ENCODE data around the gene RBL1.

RBL1 gene

DNA sequence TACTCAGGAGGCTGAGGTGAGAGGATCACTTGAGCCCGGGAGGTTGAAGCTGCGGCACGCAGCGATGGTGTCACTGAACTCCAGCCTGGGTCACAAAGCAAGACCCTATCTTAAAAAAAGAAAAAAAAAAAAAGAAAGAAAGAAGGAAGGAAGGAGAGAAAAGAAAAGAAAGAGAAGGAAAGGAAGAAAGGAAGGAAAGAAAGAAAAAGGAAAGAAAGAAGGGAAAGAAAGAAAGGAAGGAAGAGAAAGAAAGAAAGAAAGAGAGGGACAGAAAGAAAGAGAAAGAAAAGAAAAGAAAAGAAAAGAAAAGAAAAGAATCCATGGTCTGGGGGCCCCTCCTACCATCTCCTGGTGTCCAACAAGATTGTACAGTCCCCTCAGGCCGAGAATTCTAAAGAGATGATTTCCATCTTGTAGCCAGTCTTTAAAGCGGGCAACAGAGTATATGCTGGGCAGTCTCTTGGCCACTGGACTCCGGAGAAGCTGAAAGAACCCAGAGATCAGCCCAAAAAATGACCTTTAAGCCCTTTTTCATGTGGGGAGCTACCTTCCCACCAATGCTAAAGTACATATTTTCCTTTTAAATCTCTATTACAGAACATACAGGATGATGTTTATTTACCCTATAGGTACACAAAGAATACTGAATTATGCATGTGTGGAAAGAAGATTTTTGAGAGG, 23.7 kb upstream of the RBL1 start:
- TF ChIP-seq TAF1 (IDR thresholded peaks at IDR 0.05; ENCODE audit: borderline replicate concordance, insufficient read depth, low read length) (no peak), SIN3A (IDR thresholded peaks at IDR 0.05; ENCODE audit: borderline replicate concordance, insufficient read depth, low read length) (no peak), FOXP2 (optimal IDR thresholded peaks at IDR 0.05; ENCODE audit: borderline replicate concordance, extremely low read depth, extremely low read length, insufficient read depth) (no peak), POLR2AphosphoS5 (IDR thresholded peaks at IDR 0.05; ENCODE audit: low read depth, low read length) (no peak)
- TF ChIP-seq, protein P1, sequence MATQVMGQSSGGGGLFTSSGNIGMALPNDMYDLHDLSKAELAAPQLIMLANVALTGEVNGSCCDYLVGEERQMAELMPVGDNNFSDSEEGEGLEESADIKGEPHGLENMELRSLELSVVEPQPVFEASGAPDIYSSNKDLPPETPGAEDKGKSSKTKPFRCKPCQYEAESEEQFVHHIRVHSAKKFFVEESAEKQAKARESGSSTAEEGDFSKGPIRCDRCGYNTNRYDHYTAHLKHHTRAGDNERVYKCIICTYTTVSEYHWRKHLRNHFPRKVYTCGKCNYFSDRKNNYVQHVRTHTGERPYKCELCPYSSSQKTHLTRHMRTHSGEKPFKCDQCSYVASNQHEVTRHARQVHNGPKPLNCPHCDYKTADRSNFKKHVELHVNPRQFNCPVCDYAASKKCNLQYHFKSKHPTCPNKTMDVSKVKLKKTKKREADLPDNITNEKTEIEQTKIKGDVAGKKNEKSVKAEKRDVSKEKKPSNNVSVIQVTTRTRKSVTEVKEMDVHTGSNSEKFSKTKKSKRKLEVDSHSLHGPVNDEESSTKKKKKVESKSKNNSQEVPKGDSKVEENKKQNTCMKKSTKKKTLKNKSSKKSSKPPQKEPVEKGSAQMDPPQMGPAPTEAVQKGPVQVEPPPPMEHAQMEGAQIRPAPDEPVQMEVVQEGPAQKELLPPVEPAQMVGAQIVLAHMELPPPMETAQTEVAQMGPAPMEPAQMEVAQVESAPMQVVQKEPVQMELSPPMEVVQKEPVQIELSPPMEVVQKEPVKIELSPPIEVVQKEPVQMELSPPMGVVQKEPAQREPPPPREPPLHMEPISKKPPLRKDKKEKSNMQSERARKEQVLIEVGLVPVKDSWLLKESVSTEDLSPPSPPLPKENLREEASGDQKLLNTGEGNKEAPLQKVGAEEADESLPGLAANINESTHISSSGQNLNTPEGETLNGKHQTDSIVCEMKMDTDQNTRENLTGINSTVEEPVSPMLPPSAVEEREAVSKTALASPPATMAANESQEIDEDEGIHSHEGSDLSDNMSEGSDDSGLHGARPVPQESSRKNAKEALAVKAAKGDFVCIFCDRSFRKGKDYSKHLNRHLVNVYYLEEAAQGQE (IDR thresholded peaks at IDR 0.05; ENCODE audit: insufficient read depth in 1 of 2, low read depth in 2 of 2, low read length in 2 of 2): no peak

DNA sequence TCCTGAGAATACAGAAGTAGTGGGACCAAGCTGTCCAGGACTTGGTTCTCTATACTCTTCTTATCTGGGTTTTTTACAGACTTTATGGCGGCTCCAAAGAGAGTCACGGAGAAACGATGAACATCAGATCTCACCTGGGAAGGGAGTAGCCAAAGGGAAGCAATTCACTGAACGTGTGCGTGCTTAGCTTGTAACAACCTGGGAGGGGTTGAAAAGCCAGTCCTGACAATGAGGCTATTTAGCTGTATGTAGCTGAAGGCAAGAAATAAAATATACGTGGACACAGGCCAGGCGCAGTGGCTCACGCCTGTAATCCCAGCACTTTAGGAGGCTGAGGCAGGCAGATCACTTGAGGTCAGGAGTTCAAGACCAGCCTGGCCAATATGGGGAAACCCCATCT, 18.2 kb upstream of the RBL1 start:
- TF ChIP-seq, protein P1 (IDR thresholded peaks at IDR 0.05; ENCODE audit: insufficient read depth in 1 of 2, low read depth in 2 of 2, low read length in 2 of 2): no peak
- TF ChIP-seq FOXP2 (optimal IDR thresholded peaks at IDR 0.05; ENCODE audit: borderline replicate concordance, extremely low read depth, extremely low read length, insufficient read depth) (no peak), SIN3A (IDR thresholded peaks at IDR 0.05; ENCODE audit: borderline replicate concordance, insufficient read depth, low read length) (no peak), POLR2AphosphoS5 (IDR thresholded peaks at IDR 0.05; ENCODE audit: low read depth, low read length) (no peak), TAF1 (IDR thresholded peaks at IDR 0.05; ENCODE audit: borderline replicate concordance, insufficient read depth, low read length) (no peak)

DNA sequence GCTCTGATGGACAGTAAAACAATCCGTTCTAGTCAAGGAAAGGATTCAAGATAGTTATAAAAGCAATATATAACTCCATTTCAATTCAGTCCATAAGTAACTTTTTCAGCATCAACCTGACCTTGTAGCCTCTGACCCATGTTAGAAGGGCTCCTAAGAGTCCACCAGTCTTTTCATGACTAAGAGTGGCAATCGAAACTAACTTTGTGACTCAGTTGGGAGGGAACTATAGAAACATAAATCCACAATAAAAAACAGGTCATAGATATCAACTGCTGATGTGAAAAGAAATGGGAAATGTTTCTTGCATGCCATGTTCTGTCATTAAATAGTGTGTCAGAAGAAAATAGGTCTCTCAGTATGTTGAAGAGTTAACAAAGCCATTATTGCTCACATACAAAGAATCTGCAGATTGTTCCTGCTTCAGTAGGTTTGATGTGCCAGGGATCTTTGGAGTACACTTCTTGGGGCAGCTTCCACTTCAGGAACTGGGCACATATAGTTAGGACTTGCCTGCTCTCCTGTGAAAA, 16.2 kb upstream of the RBL1 start:
- TF ChIP-seq SIN3A (IDR thresholded peaks at IDR 0.05; ENCODE audit: borderline replicate concordance, insufficient read depth, low read length) (no peak), FOXP2 (optimal IDR thresholded peaks at IDR 0.05; ENCODE audit: borderline replicate concordance, extremely low read depth, extremely low read length, insufficient read depth) (no peak), TAF1 (IDR thresholded peaks at IDR 0.05; ENCODE audit: borderline replicate concordance, insufficient read depth, low read length) (no peak), POLR2AphosphoS5 (IDR thresholded peaks at IDR 0.05; ENCODE audit: low read depth, low read length) (no peak)
- TF ChIP-seq, protein P1 (IDR thresholded peaks at IDR 0.05; ENCODE audit: insufficient read depth in 1 of 2, low read depth in 2 of 2, low read length in 2 of 2): no peak

DNA sequence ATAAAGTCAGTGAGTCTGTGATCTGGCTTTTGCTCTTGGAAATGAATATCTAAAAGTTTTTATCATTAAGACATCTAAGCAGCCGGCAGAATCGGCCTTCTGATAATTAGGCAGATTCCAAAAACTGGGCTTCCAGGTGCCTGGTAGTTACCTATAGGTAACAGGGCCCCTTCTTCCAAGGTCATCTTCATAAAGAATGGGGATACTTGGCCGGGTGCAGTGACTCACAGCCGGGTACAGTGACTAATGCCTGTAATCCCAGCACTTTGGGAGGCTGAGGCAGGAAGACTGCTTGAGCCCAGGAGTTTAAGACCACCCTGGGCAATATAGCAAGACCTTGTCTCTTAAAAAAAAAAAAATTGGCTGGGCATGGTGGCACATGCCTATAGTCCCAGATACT, 12.9 kb upstream of the RBL1 start:
- TF ChIP-seq FOXP2 (optimal IDR thresholded peaks at IDR 0.05; ENCODE audit: borderline replicate concordance, extremely low read depth, extremely low read length, insufficient read depth) (no peak), POLR2AphosphoS5 (IDR thresholded peaks at IDR 0.05; ENCODE audit: low read depth, low read length) (no peak), SIN3A (IDR thresholded peaks at IDR 0.05; ENCODE audit: borderline replicate concordance, insufficient read depth, low read length) (no peak), TAF1 (IDR thresholded peaks at IDR 0.05; ENCODE audit: borderline replicate concordance, insufficient read depth, low read length) (no peak)
- TF ChIP-seq, protein P1 (IDR thresholded peaks at IDR 0.05; ENCODE audit: insufficient read depth in 1 of 2, low read depth in 2 of 2, low read length in 2 of 2): no peak
